HCT116 (cell line): ENCODE data around the gene MRPL11.

ENCODE experiments used
- EGR1 ChIP-seq: IDR thresholded peaks from 2 replicates; pipeline ENCODE4 v1.6.1; 2012; ENCODE audit warnings: low read depth
- EZH2 ChIP-seq: fragments of 200-600 bp; sonication (generic); IDR thresholded peaks from 2 replicates; pipeline ENCODE4 v1.6.1; 2017; ENCODE audit warnings: antibody characterized with exemption, mixed run types
- FOSL1 ChIP-seq: IDR thresholded peaks from 2 replicates; pipeline ENCODE4 v1.6.1; 2012; ENCODE audit warnings: low read depth
- POLR2A ChIP-seq: IDR thresholded peaks from 2 replicates; pipeline ENCODE4 v1.7.0; 2011; ENCODE audit warnings: borderline replicate concordance; ENCODE audit not compliant: insufficient read depth, insufficient read length; ENCODE audit errors: extremely low read depth
- POLR2AphosphoS5 ChIP-seq: IDR thresholded peaks from 2 replicates; pipeline ENCODE4 v1.6.1; 2011; ENCODE audit warnings: mild to moderate bottlenecking, low read depth, low read length, moderate library complexity
- SIN3A ChIP-seq: IDR thresholded peaks from 2 replicates; pipeline ENCODE4 v1.6.1; 2012; ENCODE audit warnings: low read depth
- SP1 ChIP-seq: IDR thresholded peaks from 2 replicates; pipeline ENCODE4 v1.6.1; 2012; ENCODE audit warnings: low read depth
- TCF7L2 ChIP-seq: IDR thresholded peaks from 2 replicates; pipeline ENCODE4 v1.7.0; 2011; ENCODE audit warnings: borderline replicate concordance, inconsistent platforms; ENCODE audit not compliant: insufficient read depth, insufficient read length; ENCODE audit errors: extremely low read depth
- YY1 ChIP-seq: IDR thresholded peaks from 2 replicates; pipeline ENCODE4 v1.6.1; 2011; ENCODE audit warnings: low read length, low read depth, moderate library complexity, mild to moderate bottlenecking; ENCODE audit not compliant: insufficient replicate concordance; ENCODE audit errors: extremely low read depth
- TF ChIP-seq, protein P1 (sequence below), 3 experiments: fragments of 200-600 bp in 1 of 3; sonication (generic) in 1 of 3; IDR thresholded peaks in 2 of 3; conservative IDR thresholded peaks in 1 of 3; 2 replicates each; pipeline ENCODE4 v1.5.1; 2012 to 2017; ENCODE audit warnings: low read depth in 2 of 3, low read length in 2 of 3, antibody characterized with exemption in 1 of 3, borderline replicate concordance in 1 of 3, control low read depth in 1 of 3, mild to moderate bottlenecking in 1 of 3, mixed read lengths in 1 of 3, mixed run types in 1 of 3, moderate library complexity in 1 of 3; ENCODE audit not compliant: insufficient read depth in 1 of 3
- TF ChIP-seq, protein P2 (sequence below): IDR thresholded peaks from 2 replicates; pipeline ENCODE4 v1.6.1; 2012
- TF ChIP-seq, protein P3 (sequence below): IDR thresholded peaks from 2 replicates; pipeline ENCODE4 v1.6.1; 2012
- TF ChIP-seq, protein P4 (sequence below): IDR thresholded peaks from 2 replicates; pipeline ENCODE4 v1.6.1; 2012; ENCODE audit warnings: low read depth

DNA sequence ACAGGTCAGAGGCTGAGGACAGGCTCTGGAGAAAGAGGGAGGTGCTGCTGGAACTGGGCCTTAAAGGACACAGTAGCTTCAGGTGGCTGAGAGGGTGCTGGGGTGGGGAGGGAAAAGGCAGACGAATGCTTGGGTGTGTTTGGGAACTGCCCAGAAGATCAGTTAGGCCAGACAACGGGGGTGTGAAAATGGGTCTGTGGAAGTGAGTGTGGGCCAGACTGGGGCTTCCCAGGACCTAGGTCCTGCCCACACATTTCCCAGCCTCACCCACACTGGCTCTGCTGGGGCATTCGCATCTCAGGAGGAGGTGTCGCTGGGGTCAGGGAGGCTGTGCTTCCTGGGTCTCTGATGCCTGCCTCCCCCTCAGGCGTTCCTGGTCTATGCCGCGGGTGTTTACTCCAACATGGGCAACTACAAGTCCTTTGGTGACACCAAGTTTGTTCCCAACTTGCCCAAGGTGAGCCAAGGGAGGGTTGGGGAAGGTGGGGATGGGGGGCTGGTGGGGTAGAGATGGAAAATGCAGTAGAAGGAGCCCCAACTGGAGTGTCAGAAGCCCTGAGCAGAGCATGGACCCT, 46.2 kb upstream of the MRPL11 start:
- TF ChIP-seq, protein P1, sequence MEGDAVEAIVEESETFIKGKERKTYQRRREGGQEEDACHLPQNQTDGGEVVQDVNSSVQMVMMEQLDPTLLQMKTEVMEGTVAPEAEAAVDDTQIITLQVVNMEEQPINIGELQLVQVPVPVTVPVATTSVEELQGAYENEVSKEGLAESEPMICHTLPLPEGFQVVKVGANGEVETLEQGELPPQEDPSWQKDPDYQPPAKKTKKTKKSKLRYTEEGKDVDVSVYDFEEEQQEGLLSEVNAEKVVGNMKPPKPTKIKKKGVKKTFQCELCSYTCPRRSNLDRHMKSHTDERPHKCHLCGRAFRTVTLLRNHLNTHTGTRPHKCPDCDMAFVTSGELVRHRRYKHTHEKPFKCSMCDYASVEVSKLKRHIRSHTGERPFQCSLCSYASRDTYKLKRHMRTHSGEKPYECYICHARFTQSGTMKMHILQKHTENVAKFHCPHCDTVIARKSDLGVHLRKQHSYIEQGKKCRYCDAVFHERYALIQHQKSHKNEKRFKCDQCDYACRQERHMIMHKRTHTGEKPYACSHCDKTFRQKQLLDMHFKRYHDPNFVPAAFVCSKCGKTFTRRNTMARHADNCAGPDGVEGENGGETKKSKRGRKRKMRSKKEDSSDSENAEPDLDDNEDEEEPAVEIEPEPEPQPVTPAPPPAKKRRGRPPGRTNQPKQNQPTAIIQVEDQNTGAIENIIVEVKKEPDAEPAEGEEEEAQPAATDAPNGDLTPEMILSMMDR (IDR thresholded peaks at IDR 0.05 in 2 of 3, conservative IDR thresholded peaks at IDR 0.05 in 1 of 3; ENCODE audit: borderline replicate concordance in 1 of 3, insufficient read depth in 1 of 3, low read depth in 2 of 3, low read length in 2 of 3), result no peak
- TF ChIP-seq POLR2A, result no peak
- TF ChIP-seq, protein P2, sequence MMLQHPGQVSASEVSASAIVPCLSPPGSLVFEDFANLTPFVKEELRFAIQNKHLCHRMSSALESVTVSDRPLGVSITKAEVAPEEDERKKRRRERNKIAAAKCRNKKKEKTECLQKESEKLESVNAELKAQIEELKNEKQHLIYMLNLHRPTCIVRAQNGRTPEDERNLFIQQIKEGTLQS, result no peak
- no peak for TF ChIP-seq POLR2AphosphoS5
- TF ChIP-seq, protein P3, sequence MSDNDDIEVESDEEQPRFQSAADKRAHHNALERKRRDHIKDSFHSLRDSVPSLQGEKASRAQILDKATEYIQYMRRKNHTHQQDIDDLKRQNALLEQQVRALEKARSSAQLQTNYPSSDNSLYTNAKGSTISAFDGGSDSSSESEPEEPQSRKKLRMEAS, result no peak
- TF ChIP-seq EZH2, result no peak
- TF ChIP-seq, protein P4, sequence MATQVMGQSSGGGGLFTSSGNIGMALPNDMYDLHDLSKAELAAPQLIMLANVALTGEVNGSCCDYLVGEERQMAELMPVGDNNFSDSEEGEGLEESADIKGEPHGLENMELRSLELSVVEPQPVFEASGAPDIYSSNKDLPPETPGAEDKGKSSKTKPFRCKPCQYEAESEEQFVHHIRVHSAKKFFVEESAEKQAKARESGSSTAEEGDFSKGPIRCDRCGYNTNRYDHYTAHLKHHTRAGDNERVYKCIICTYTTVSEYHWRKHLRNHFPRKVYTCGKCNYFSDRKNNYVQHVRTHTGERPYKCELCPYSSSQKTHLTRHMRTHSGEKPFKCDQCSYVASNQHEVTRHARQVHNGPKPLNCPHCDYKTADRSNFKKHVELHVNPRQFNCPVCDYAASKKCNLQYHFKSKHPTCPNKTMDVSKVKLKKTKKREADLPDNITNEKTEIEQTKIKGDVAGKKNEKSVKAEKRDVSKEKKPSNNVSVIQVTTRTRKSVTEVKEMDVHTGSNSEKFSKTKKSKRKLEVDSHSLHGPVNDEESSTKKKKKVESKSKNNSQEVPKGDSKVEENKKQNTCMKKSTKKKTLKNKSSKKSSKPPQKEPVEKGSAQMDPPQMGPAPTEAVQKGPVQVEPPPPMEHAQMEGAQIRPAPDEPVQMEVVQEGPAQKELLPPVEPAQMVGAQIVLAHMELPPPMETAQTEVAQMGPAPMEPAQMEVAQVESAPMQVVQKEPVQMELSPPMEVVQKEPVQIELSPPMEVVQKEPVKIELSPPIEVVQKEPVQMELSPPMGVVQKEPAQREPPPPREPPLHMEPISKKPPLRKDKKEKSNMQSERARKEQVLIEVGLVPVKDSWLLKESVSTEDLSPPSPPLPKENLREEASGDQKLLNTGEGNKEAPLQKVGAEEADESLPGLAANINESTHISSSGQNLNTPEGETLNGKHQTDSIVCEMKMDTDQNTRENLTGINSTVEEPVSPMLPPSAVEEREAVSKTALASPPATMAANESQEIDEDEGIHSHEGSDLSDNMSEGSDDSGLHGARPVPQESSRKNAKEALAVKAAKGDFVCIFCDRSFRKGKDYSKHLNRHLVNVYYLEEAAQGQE, result no peak
- TF ChIP-seq FOSL1, result no peak
- no peak for TF ChIP-seq SIN3A
- TF ChIP-seq TCF7L2, result no peak
- TF ChIP-seq EGR1, result no peak
- TF ChIP-seq YY1, result no peak
- TF ChIP-seq SP1, result no peak
